GM13976 (cell line): ENCODE data around the gene KRT80.

ENCODE experiments used
- DNase-seq: peaks from one replicate; pipeline ENCODE4 v3.0.0; 2012; ENCODE audit warnings: low spot score
- CTCF ChIP-seq: IDR thresholded peaks from 2 replicates; pipeline ENCODE4 v1.5.1; 2012; ENCODE audit warnings: borderline replicate concordance, mild to moderate bottlenecking; ENCODE audit not compliant: insufficient read depth; ENCODE audit errors: extremely low read depth, missing control alignments, control extremely low read depth
- in situ Hi-C: fragments of 300-500 bp; cut with MboI; formaldehyde crosslinking; loops from one replicate; pipeline ENCODE4 v1.12.0; 2022; ENCODE audit warnings: low sequenced_read_pairs, mixed read lengths, inconsistent platforms; ENCODE audit not compliant: unreplicated experiment

The KRT80 gene

GRCh38 chr12:52236386-52237050 lies 44.7 kb upstream of the KRT80 start:
- no peak for DNase-seq
- in situ Hi-C loops: no loop called here
- no peak for TF ChIP-seq CTCF

- no peak for TF ChIP-seq CTCF
- DNase-seq: peak; percentile 10
- in situ Hi-C loops: no loop called here
Measured at GRCh38 chr12:52235822-52236361, 44.1 kb upstream of the KRT80 start.

- TF ChIP-seq CTCF: no peak
- in situ Hi-C loops: no loop called here
- DNase-seq: peak; percentile 30
Measured at GRCh38 chr12:52235001-52235764, 43.4 kb upstream of the KRT80 start.

- in situ Hi-C loops: no loop called here
- peak; percentile 30 for DNase-seq
Measured at GRCh38 chr12:52234223-52234810, 42.5 kb upstream of the KRT80 start.

GRCh38 chr12:52233462-52234207 lies 41.8 kb upstream of the KRT80 start:
- in situ Hi-C loops: no loop called here
- no peak for TF ChIP-seq CTCF
- peak; percentile 28 for DNase-seq

More at GRCh38 chr12:52234223-52234810, 42.5 kb upstream of the KRT80 start:
- TF ChIP-seq CTCF: no peak
